OCI-LY7 (cell line): ENCODE data around the gene SPINK2.

Source experiments
- CTCF ChIP-seq: fragments of 200-600 bp; sonication (generic); conservative IDR thresholded peaks from 2 replicates; pipeline ENCODE4 v1.5.1; 2014; ENCODE audit warnings: mild to moderate bottlenecking, antibody characterized with exemption, low read length, moderate library complexity, mixed read lengths
- EZH2phosphoT487 ChIP-seq: fragments of 200-600 bp; sonication (generic); IDR thresholded peaks from 2 replicates; pipeline ENCODE4 v1.6.1; 2018; ENCODE audit warnings: low read depth, borderline replicate concordance, mild to moderate bottlenecking, mixed run types, antibody characterized with exemption, low read length, moderate library complexity, mixed read lengths

DNA sequence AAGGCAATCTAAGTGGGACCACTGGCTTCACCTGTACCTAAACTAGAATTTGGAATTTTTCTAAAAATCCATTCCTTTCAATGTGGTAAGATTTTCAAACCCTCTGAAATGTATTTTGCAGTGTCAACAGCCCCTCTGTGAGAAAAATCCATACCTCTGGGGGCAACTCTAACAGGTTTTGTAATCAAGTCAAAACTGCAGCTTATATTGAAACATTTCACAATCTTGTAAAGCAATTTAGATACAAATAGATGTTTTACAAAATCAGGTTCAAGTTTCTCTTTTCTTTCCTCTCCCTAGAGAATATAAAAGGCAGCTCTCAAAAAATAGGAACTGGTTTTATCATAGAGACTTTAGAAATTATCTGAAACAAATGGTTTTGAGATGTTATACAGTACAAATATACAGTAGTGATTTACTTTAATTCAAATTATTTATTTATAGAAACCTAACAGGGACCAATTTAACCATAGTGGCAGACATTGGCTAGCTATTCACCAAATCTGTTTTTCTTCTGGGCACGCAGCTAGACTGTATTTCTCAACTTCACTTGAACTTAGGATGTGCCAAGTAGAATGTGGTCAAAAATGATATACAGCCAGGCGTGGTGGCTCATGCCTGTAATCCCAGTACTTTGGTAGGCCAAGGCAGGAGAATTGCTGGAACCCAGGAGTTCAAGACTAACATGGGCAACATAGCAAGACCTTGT is 36.3 kb upstream of the SPINK2 start:
- TF ChIP-seq CTCF: no peak
- TF ChIP-seq EZH2phosphoT487: no peak
